ENCODE results near the gene CPN2. TPM values are rescaled to one million over a fixed set of nuclear protein-coding genes. Genes with fewer than 3 reads are reported as not detected.
A peak's percentile ranks its signal among the peaks of the same experiment; 100 is the strongest.

Gene CPN2
- total and polyA plus RNA-seq, 2 of the 13 experiments (the other 11 are each of a cell fraction or from before 2014, with no cell fraction given) = 26.7 to 27.7 TPM

- no TSS peak for BruUV-seq (replicated peaks)
- H3K4me3 ChIP-seq (replicated peaks in 1 of 3; ENCODE audit: insufficient read depth in 1 of 3, low read depth in 2 of 3, low read length in 3 of 3) = peak overlapping the region; percentile 35 to 71 (median 56); a peak in 5 of 6 replicates
- DNase-seq (ENCODE audit: low spot score) = no peak
- no peaks in the 10 kb centered on the region for H3K9me3 ChIP-seq (ENCODE audit: low read length)
- H3K9ac ChIP-seq (ENCODE audit: insufficient read depth, low read depth, low read length) = peak overlapping the region; percentile 31; the same call in 1 of the 2 replicates
- intact Hi-C loops (cut with micrococcal nuclease; ENCODE audit: unreplicated experiment) = loop anchor here (5.0 kb wide), 2 partner anchors 45 to 420 kb away; partner anchors contain the start of gene CPN2
- no peak for ATAC-seq
- H3K27me3 ChIP-seq (ENCODE audit: control insufficient read depth in 1 of 2, insufficient read depth in 2 of 2, low read length in 2 of 2) = 0 out of 5 replicates have a peak, but pooled peaks cover 0 to 8% of the 10 kb centered on the region in 2 experiments
- ChIA-PET POLR2A (interaction anchor here (1.3 to 2.0 kb wide), 4 partner anchors 46 to 176 kb away, joined by 4 to 10 read pairs (median 6); partner anchors contain the start of gene CPN2), CTCF (ENCODE audit: low intra/inter-chr PET ratio, low total read pairs) (no interaction called here)
- H4K20me1 ChIP-seq (ENCODE audit: insufficient read depth, low read length) = no peaks in the 10 kb centered on the region
- no peaks in the 10 kb centered on the region for H3K36me3 ChIP-seq (replicated peaks in 1 of 2; ENCODE audit: control insufficient read depth in 1 of 2, insufficient read depth in 2 of 2, low read length in 2 of 2)
- H2AFZ ChIP-seq (ENCODE audit: low read length) = no peak overlapping the region
- peaks cover 29% of the 10 kb centered on the region for H3K4me1 ChIP-seq (ENCODE audit: insufficient read depth, low read length)
- no peaks in the 10 kb centered on the region for H3K79me2 ChIP-seq (ENCODE audit: insufficient read depth, low read length)
- 94% methylated on average over 41 of the region's 73 CpGs for WGBS (ENCODE audit: low lambda C conversion rate)
- H3K27ac ChIP-seq (ENCODE audit: extremely low read length, insufficient read depth, low read length) = no peak overlapping the region
- H3K4me2 ChIP-seq (ENCODE audit: low read depth, low read length) = peak overlapping the region; percentile 85
- in situ Hi-C loops (cut with HindIII; ENCODE audit: extremely low pct_ligation_motif_present, low pct_unique_long_range_greater_than_20kb) = no loop called here
- FAIRE-seq = no peak
- TF ChIP-seq FOXO1 (CRISPR knock-in tag; IDR thresholded peaks at IDR 0.05) (no peak), ZNF687 (CRISPR knock-in tag; IDR thresholded peaks at IDR 0.05) (peak; percentile 41; the same call in 1 of the 2 replicates), ZHX1 (CRISPR knock-in tag; IDR thresholded peaks at IDR 0.05; ENCODE audit: low read depth) (peak; percentile 72; the same call in 1 of the 2 replicates), ZNF329 (CRISPR knock-in tag; IDR thresholded peaks at IDR 0.05; ENCODE audit: low read depth) (no peak), DRAP1 (CRISPR knock-in tag; IDR thresholded peaks at IDR 0.05) (no peak), HOXA3 (CRISPR knock-in tag; IDR thresholded peaks at IDR 0.05) (peak; percentile 67; the same call in 1 of the 2 replicates), MXD1 (CRISPR knock-in tag; IDR thresholded peaks at IDR 0.05) (0 out of 2 replicates have a peak, but pooled peaks have one; percentile 29), ZFY (CRISPR knock-in tag; IDR thresholded peaks at IDR 0.05) (peak; percentile 30; the same call in 1 of the 2 replicates), ZBTB33 (CRISPR knock-in tag; IDR thresholded peaks at IDR 0.05) (peak; percentile 77; the same call in 1 of the 2 replicates), RXRA (CRISPR knock-in tag; IDR thresholded peaks at IDR 0.05) (peak; percentile 20; the same call in 1 of the 2 replicates), KLF11 (CRISPR knock-in tag; IDR thresholded peaks at IDR 0.05) (no peak), KAT2B (IDR thresholded peaks at IDR 0.05; ENCODE audit: borderline replicate concordance, low read depth, low read length) (no peak)
Measured at GRCh38 chr3:194396859-194397756, 46.0 kb upstream of the CPN2 start.
